GM23338 (cell line): ENCODE results near the gene GFRA3. TPM values are rescaled to one million over a fixed set of nuclear protein-coding genes. Genes with fewer than 3 reads are reported as not detected.

ENCODE experiments used
- ATAC-seq: fragments of 200-7000 bp; cut with Tn5 transposase; 3 replicates; pipeline ENCODE4 v1.9.1; 2020
- DNase-seq: peaks from one replicate; pipeline ENCODE4 v3.0.0-alpha.2; 2015; ENCODE audit warnings: low spot score
- H2AFZ ChIP-seq: fragments of 200-600 bp; sonication (generic); 2 replicates; pipeline ENCODE4 v1.8.0; 2016; ENCODE audit warnings: antibody characterized with exemption, mild to moderate bottlenecking, moderate library complexity
- H3F3A ChIP-seq: fragments of 200-600 bp; sonication (generic); replicated peaks from 2 replicates; pipeline ENCODE4 v1.8.0; 2017; ENCODE audit warnings: antibody characterized with exemption, mixed run types, low read depth
- H3K27ac ChIP-seq: fragments of 200-600 bp; sonication (generic); 2 replicates; pipeline ENCODE4 v1.6.1; 2016; ENCODE audit warnings: low read depth
- H3K27me3 ChIP-seq: fragments of 200-600 bp; sonication (generic); 2 replicates; pipeline ENCODE4 v1.8.0; 2016; ENCODE audit warnings: mild to moderate bottlenecking, mixed run types, moderate library complexity; ENCODE audit not compliant: insufficient read depth
- H3K36me3 ChIP-seq: fragments of 200-600 bp; sonication (generic); 2 replicates; pipeline ENCODE4 v1.8.0; 2016; ENCODE audit warnings: mild to moderate bottlenecking; ENCODE audit not compliant: insufficient read depth
- H3K4me1 ChIP-seq: fragments of 200-600 bp; sonication (generic); 2 replicates; pipeline ENCODE4 v1.8.0; 2016; ENCODE audit warnings: mild to moderate bottlenecking, moderate library complexity; ENCODE audit not compliant: insufficient read depth
- H3K4me2 ChIP-seq: fragments of 200-600 bp; sonication (generic); 2 replicates; pipeline ENCODE4 v1.7.1; 2017; ENCODE audit warnings: mixed run types
- H3K4me3 ChIP-seq: fragments of 200-600 bp; sonication (generic); 2 replicates; pipeline ENCODE4 v1.6.1; 2016; ENCODE audit warnings: mixed run types
- H3K79me2 ChIP-seq: fragments of 200-600 bp; sonication (generic); replicated peaks from 2 replicates; pipeline ENCODE4 v1.8.0; 2017; ENCODE audit warnings: mild to moderate bottlenecking; ENCODE audit not compliant: insufficient read depth
- H3K9me2 ChIP-seq: fragments of 200-600 bp; sonication (generic); 2 replicates; pipeline ENCODE4 v1.8.0; 2017; ENCODE audit not compliant: insufficient read depth
- H4K20me1 ChIP-seq: fragments of 200-600 bp; sonication (generic); replicated peaks from 2 replicates; pipeline ENCODE4 v1.8.0; 2017; ENCODE audit warnings: mild to moderate bottlenecking; ENCODE audit not compliant: insufficient read depth
- H3K27ac Mint-ChIP-seq: 2 replicates; pipeline ENCODE4 v1.8.0; 2020; ENCODE audit warnings: inconsistent platforms, mild to moderate bottlenecking, moderate library complexity, mixed read lengths
- H3K27me3 Mint-ChIP-seq: 3 replicates; pipeline ENCODE4 v1.8.0; 2022; ENCODE audit warnings: low read depth, mild to moderate bottlenecking, moderate library complexity, mixed read lengths, inconsistent platforms; ENCODE audit not compliant: insufficient read depth, poor library complexity
- H3K36me3 Mint-ChIP-seq: 3 replicates; pipeline ENCODE4 v1.8.0; 2021; ENCODE audit warnings: low read depth, mild to moderate bottlenecking, inconsistent platforms, moderate library complexity, mixed read lengths
- H3K4me1 Mint-ChIP-seq: 3 replicates; pipeline ENCODE4 v1.8.0; 2020; ENCODE audit warnings: mild to moderate bottlenecking, inconsistent platforms, mixed read lengths
- H3K4me3 Mint-ChIP-seq: 3 replicates; pipeline ENCODE4 v1.8.0; 2021; ENCODE audit warnings: moderate library complexity, mild to moderate bottlenecking, inconsistent platforms, mixed read lengths
- H3K9me3 Mint-ChIP-seq: 3 replicates; pipeline ENCODE4 v1.8.0; 2020; ENCODE audit warnings: moderate library complexity, mild to moderate bottlenecking, inconsistent platforms, mixed read lengths
- CREB1 ChIP-seq: fragments of 250-450 bp; sonication (Bioruptor Pico); IDR thresholded peaks from 2 replicates; pipeline ENCODE4 v1.5.0; 2020; ENCODE audit warnings: low read depth, mild to moderate bottlenecking, moderate library complexity
- EZH2 ChIP-seq: fragments of 200-600 bp; sonication (generic); IDR thresholded peaks from one replicate; pipeline ENCODE4 v1.8.0; 2017; ENCODE audit warnings: antibody characterized with exemption, mild to moderate bottlenecking, low read depth; ENCODE audit not compliant: unreplicated experiment
- EZH2phosphoT487 ChIP-seq: fragments of 200-600 bp; sonication (generic); IDR thresholded peaks from one replicate; pipeline ENCODE4 v1.8.1; 2018; ENCODE audit warnings: antibody characterized with exemption; ENCODE audit not compliant: unreplicated experiment
- JUNB ChIP-seq: IDR thresholded peaks from one replicate; pipeline ENCODE4 v1.6.1; 2016; ENCODE audit warnings: antibody characterized with exemption; ENCODE audit not compliant: unreplicated experiment
- NANOG ChIP-seq: IDR thresholded peaks from 2 replicates; pipeline ENCODE4 v1.6.1; 2016; ENCODE audit warnings: antibody characterized with exemption, borderline replicate concordance
- POLR2AphosphoS5 ChIP-seq: IDR thresholded peaks from 2 replicates; pipeline ENCODE4 v1.6.1; 2016; ENCODE audit warnings: antibody characterized with exemption, low read depth
- REST ChIP-seq: IDR thresholded peaks from one replicate; pipeline ENCODE4 v1.6.1; 2018; ENCODE audit warnings: antibody characterized with exemption; ENCODE audit not compliant: unreplicated experiment
- STAT1 ChIP-seq: IDR thresholded peaks from one replicate; pipeline ENCODE4 v1.6.1; 2016; ENCODE audit warnings: antibody characterized with exemption; ENCODE audit not compliant: unreplicated experiment
- ZNF114 ChIP-seq: fragments of 250-450 bp; sonication (Bioruptor Pico); IDR thresholded peaks from 2 replicates; pipeline ENCODE4 v1.5.0; 2020; ENCODE audit warnings: mild to moderate bottlenecking, moderate library complexity
- ZNF331 ChIP-seq: fragments of 250-450 bp; sonication (Bioruptor Pico); IDR thresholded peaks from 2 replicates; pipeline ENCODE4 v1.5.0; 2020; ENCODE audit warnings: low read depth, mild to moderate bottlenecking, moderate library complexity
- ZNF462 ChIP-seq: fragments of 250-450 bp; sonication (Bioruptor Pico); IDR thresholded peaks from 2 replicates; pipeline ENCODE4 v1.5.0; 2020; ENCODE audit warnings: mild to moderate bottlenecking, moderate library complexity
- polyA plus RNA-seq: library from polyadenylated mRNA; unstranded; fragments of >200 nt; fragmentation: Nextera tagmentation; extraction: Ambion mirVana; gene quantifications from 2 replicates; pipeline ENCODE4 v1.2.1, GENCODE V29; 2016
- total RNA-seq: library from RNA; depleted of rRNA; stranded (reverse); fragments of >200 nt; shearing (Covaris generic); gene quantifications from 2 replicates; pipeline ENCODE4 v1.2.3, GENCODE V29; 2014
- TF ChIP-seq, protein P1 (sequence below), 2 experiments: fragments of 200-600 bp in 1 of 2; sonication (generic) in 1 of 2; conservative IDR thresholded peaks; 2 replicates each; pipeline versions ENCODE4 v1.5.1 to v1.6.1; 2016 to 2017; ENCODE audit warnings: antibody characterized with exemption in 2 of 2, low read depth in 2 of 2, mild to moderate bottlenecking in 2 of 2, moderate library complexity in 1 of 2
- TF ChIP-seq, protein P2 (sequence below): IDR thresholded peaks from 2 replicates; pipeline ENCODE4 v1.6.1; 2016; ENCODE audit warnings: antibody characterized with exemption

The GFRA3 gene
- total and polyA plus RNA-seq, 2 experiments from 2014 or later: 1.1 TPM

GRCh38 chr5:138257583-138257982 is 16.8 kb downstream of the GFRA3 start:
- no peak overlapping the region for H3K27ac ChIP-seq
- H3K36me3 Mint-ChIP-seq: no peaks in the 10 kb centered on the region
- H4K20me1 ChIP-seq: no peaks in the 10 kb centered on the region
- TF ChIP-seq EZH2 (no peak), ZNF114 (no peak), NANOG (no peak), ZNF462 (CRISPR knock-in tag) (no peak), ZNF331 (CRISPR knock-in tag) (no peak), REST (no peak), CREB1 (CRISPR knock-in tag) (no peak), STAT1 (no peak), EZH2phosphoT487 (no peak), POLR2AphosphoS5 (no peak), JUNB (no peak)
- TF ChIP-seq, protein P1, sequence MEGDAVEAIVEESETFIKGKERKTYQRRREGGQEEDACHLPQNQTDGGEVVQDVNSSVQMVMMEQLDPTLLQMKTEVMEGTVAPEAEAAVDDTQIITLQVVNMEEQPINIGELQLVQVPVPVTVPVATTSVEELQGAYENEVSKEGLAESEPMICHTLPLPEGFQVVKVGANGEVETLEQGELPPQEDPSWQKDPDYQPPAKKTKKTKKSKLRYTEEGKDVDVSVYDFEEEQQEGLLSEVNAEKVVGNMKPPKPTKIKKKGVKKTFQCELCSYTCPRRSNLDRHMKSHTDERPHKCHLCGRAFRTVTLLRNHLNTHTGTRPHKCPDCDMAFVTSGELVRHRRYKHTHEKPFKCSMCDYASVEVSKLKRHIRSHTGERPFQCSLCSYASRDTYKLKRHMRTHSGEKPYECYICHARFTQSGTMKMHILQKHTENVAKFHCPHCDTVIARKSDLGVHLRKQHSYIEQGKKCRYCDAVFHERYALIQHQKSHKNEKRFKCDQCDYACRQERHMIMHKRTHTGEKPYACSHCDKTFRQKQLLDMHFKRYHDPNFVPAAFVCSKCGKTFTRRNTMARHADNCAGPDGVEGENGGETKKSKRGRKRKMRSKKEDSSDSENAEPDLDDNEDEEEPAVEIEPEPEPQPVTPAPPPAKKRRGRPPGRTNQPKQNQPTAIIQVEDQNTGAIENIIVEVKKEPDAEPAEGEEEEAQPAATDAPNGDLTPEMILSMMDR (conservative IDR thresholded peaks at IDR 0.05; ENCODE audit: low read depth in 2 of 2): no peak
- TF ChIP-seq, protein P2, sequence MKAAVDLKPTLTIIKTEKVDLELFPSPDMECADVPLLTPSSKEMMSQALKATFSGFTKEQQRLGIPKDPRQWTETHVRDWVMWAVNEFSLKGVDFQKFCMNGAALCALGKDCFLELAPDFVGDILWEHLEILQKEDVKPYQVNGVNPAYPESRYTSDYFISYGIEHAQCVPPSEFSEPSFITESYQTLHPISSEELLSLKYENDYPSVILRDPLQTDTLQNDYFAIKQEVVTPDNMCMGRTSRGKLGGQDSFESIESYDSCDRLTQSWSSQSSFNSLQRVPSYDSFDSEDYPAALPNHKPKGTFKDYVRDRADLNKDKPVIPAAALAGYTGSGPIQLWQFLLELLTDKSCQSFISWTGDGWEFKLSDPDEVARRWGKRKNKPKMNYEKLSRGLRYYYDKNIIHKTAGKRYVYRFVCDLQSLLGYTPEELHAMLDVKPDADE: no peak
- H3K27me3 Mint-ChIP-seq: peaks cover 7% of the 10 kb centered on the region
- H3K9me2 ChIP-seq: no peaks in the 10 kb centered on the region
- no peak overlapping the region for H3K27ac Mint-ChIP-seq
- H3K4me1 Mint-ChIP-seq: no peaks in the 10 kb centered on the region
- H3K9me3 Mint-ChIP-seq: no peaks in the 10 kb centered on the region
- H3K36me3 ChIP-seq: no peaks in the 10 kb centered on the region
- no peaks in the 10 kb centered on the region for H3F3A ChIP-seq
- H3K4me1 ChIP-seq: no peaks in the 10 kb centered on the region
- H3K79me2 ChIP-seq: no peaks in the 10 kb centered on the region
- H2AFZ ChIP-seq: peak overlapping the region; percentile 91
- DNase-seq (peak; percentile 34), ATAC-seq (peak; percentile 61)
- H3K4me2 ChIP-seq: peak overlapping the region; percentile 32; the same call in 1 of the 2 replicates
- H3K4me3 Mint-ChIP-seq: no peak overlapping the region
- no peaks in the 10 kb centered on the region for H3K27me3 ChIP-seq
- H3K4me3 ChIP-seq: no peak overlapping the region
